ENCODE measurements around the gene ANAPC15. TPM values are rescaled to one million over a fixed set of nuclear protein-coding genes. Genes with fewer than 3 reads are reported as not detected.

Gene ANAPC15
- total and polyA plus RNA-seq, 2 of the 13 experiments (the other 11 are each of a cell fraction or from before 2014, with no cell fraction given): 18.8 to 25.7 TPM

DNA sequence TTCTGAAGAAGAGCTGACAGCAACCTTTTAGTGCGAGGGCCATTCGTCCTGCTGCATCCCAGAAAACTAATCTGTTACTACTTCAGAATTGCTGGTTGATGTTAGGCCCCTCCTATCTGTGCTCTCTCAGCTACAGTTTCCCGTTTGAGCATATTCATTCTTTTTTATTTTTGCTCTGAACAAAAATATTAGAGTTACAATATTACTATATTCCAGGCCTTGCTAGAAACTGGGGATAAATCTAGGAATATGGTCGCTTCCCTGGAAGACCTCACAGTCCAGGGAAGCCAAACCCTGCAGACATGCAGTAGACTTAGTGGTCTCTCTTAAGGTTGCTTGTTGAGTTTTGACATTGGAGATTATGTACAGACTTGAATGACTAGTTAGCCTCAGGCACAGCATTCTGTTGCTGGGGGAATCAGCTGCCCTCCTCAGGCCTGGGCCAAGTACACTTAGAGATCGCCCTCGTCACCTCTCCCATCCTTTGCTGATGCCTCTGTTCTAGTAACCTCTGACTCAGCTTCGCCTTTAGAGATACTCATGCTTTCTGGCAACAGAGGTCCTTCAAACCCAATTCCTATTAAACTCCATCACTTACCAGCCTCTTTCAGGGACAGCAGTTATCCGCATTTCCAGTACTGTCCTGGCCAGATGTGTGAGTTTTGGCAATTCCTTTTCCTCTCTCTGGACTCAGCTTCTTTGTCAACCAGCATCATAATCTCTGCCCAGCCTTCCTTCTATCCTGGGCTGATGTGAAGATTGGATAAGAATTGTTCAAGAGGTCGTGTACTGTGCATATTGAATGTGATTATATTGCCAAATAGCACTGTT is 698 bp upstream of the ANAPC15 start (continued):
- TF ChIP-seq GATAD2A (CRISPR knock-in tag; IDR thresholded peaks at IDR 0.05) (no peak), KLF13 (CRISPR knock-in tag; IDR thresholded peaks at IDR 0.05) (no peak; the same call in 1 of the 2 replicates), ZNF160 (CRISPR knock-in tag; IDR thresholded peaks at IDR 0.05) (no peak), ZNF674 (CRISPR knock-in tag; IDR thresholded peaks at IDR 0.05; ENCODE audit: low read depth) (no peak), CHCHD3 (CRISPR knock-in tag; IDR thresholded peaks at IDR 0.05) (peak; percentile 85; the same call in 1 of the 2 replicates), BRCA1 (CRISPR knock-in tag; IDR thresholded peaks at IDR 0.05) (no peak), SOX6 (IDR thresholded peaks at IDR 0.05) (no peak), SOX6 (CRISPR knock-in tag; IDR thresholded peaks at IDR 0.05) (0 out of 2 replicates have a peak, but pooled peaks have one; percentile 5), CSRNP1 (CRISPR knock-in tag; IDR thresholded peaks at IDR 0.05) (no peak), ZNF274 (CRISPR knock-in tag; IDR thresholded peaks at IDR 0.05) (no peak), ZNF550 (CRISPR knock-in tag; IDR thresholded peaks at IDR 0.05; ENCODE audit: borderline replicate concordance) (no peak), ZNF747 (CRISPR knock-in tag; IDR thresholded peaks at IDR 0.05; ENCODE audit: borderline replicate concordance) (0 out of 2 replicates have a peak, but pooled peaks have one; percentile 24), JUNB (CRISPR knock-in tag; IDR thresholded peaks at IDR 0.05; ENCODE audit: borderline replicate concordance) (no peak), ZNF10 (CRISPR knock-in tag; IDR thresholded peaks at IDR 0.05; ENCODE audit: borderline replicate concordance, low read depth) (no peak), SPEN (CRISPR knock-in tag; IDR thresholded peaks at IDR 0.05; ENCODE audit: low read depth) (no peak)
- TF ChIP-seq, protein P1, sequence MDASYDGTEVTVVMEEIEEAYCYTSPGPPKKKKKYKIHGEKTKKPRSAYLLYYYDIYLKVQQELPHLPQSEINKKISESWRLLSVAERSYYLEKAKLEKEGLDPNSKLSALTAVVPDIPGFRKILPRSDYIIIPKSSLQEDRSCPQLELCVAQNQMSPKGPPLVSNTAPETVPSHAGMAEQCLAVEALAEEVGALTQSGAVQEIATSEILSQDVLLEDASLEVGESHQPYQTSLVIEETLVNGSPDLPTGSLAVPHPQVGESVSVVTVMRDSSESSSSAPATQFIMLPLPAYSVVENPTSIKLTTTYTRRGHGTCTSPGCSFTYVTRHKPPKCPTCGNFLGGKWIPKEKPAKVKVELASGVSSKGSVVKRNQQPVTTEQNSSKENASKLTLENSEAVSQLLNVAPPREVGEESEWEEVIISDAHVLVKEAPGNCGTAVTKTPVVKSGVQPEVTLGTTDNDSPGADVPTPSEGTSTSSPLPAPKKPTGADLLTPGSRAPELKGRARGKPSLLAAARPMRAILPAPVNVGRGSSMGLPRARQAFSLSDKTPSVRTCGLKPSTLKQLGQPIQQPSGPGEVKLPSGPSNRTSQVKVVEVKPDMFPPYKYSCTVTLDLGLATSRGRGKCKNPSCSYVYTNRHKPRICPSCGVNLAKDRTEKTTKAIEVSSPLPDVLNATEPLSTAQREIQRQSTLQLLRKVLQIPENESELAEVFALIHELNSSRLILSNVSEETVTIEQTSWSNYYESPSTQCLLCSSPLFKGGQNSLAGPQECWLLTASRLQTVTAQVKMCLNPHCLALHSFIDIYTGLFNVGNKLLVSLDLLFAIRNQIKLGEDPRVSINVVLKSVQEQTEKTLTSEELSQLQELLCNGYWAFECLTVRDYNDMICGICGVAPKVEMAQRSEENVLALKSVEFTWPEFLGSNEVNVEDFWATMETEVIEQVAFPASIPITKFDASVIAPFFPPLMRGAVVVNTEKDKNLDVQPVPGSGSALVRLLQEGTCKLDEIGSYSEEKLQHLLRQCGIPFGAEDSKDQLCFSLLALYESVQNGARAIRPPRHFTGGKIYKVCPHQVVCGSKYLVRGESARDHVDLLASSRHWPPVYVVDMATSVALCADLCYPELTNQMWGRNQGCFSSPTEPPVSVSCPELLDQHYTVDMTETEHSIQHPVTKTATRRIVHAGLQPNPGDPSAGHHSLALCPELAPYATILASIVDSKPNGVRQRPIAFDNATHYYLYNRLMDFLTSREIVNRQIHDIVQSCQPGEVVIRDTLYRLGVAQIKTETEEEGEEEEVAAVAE (CRISPR knock-in tag; IDR thresholded peaks at IDR 0.05; ENCODE audit: borderline replicate concordance): no peak
- TF ChIP-seq, protein P2, sequence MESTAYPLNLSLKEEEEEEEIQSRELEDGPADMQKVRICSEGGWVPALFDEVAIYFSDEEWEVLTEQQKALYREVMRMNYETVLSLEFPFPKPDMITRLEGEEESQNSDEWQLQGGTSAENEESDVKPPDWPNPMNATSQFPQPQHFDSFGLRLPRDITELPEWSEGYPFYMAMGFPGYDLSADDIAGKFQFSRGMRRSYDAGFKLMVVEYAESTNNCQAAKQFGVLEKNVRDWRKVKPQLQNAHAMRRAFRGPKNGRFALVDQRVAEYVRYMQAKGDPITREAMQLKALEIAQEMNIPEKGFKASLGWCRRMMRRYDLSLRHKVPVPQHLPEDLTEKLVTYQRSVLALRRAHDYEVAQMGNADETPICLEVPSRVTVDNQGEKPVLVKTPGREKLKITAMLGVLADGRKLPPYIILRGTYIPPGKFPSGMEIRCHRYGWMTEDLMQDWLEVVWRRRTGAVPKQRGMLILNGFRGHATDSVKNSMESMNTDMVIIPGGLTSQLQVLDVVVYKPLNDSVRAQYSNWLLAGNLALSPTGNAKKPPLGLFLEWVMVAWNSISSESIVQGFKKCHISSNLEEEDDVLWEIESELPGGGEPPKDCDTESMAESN (CRISPR knock-in tag; conservative IDR thresholded peaks at IDR 0.05): no peak
